ENCODE data around the gene CCDC88A.
"Not testable (repeated sequence)": the region's sequence is repeated elsewhere in the genome, so short reads cannot be mapped to it uniquely, and the experiment has no call there.

Gene CCDC88A

GRCh38 chr2:55365303-55365702 is 54.4 kb downstream of the CCDC88A start:
- DNase-seq, result no peak

- DNase-seq, result no peak
These were observed 55.2 kb downstream of the CCDC88A start for GRCh38 chr2:55364189-55365055.

- no peak for DNase-seq
These were observed 56.0 kb downstream of the CCDC88A start for GRCh38 chr2:55363636-55364035.

GRCh38 chr2:55361465-55362189 is 58.0 kb downstream of the CCDC88A start:
- no peak for DNase-seq

GRCh38 chr2:55358451-55358850 is 61.2 kb downstream of the CCDC88A start:
- no peak for DNase-seq

- no peak for DNase-seq
These were observed 61.7 kb downstream of the CCDC88A start for GRCh38 chr2:55357927-55358326.

- no peak for DNase-seq
These were observed 62.5 kb downstream of the CCDC88A start for GRCh38 chr2:55357164-55357563.

- DNase-seq, result not testable (repeated sequence)
These were observed 63.5 kb downstream of the CCDC88A start for GRCh38 chr2:55356136-55356535.

- no peak for DNase-seq
These were observed 64.2 kb downstream of the CCDC88A start for GRCh38 chr2:55355451-55355850.

GRCh38 chr2:55351672-55352071 is 68.0 kb downstream of the CCDC88A start:
- DNase-seq, result no peak

- no peak for DNase-seq
These were observed 74.6 kb downstream of the CCDC88A start for GRCh38 chr2:55345064-55345463.

GRCh38 chr2:55338268-55338667 is 81.4 kb downstream of the CCDC88A start:
- no peak for DNase-seq

- DNase-seq, result no peak
These were observed 84.9 kb downstream of the CCDC88A start for GRCh38 chr2:55334728-55335127.

- DNase-seq, result no peak
These were observed 88.9 kb downstream of the CCDC88A start for GRCh38 chr2:55330541-55331297.

- no peak for DNase-seq
These were observed 92.0 kb downstream of the CCDC88A start for GRCh38 chr2:55327470-55328230.

- DNase-seq, result no peak
These were observed 104.7 kb downstream of the CCDC88A start for GRCh38 chr2:55314985-55315384.

GRCh38 chr2:55311444-55311870 is 108.2 kb downstream of the CCDC88A start:
- no peak for DNase-seq

GRCh38 chr2:55309446-55309845 is 110.2 kb downstream of the CCDC88A start:
- DNase-seq, result no peak

GRCh38 chr2:55302241-55302640 is 117.4 kb downstream of the CCDC88A start:
- no peak for DNase-seq

- no peak for DNase-seq
These were observed 118.4 kb downstream of the CCDC88A start for GRCh38 chr2:55301277-55301676.

- DNase-seq, result no peak
These were observed 123.3 kb downstream of the CCDC88A start for GRCh38 chr2:55296393-55296792.

- no peak for DNase-seq
These were observed 136.6 kb downstream of the CCDC88A start for GRCh38 chr2:55283083-55283482.
